ENCODE data around the gene AHRR. TPM values are rescaled to one million over a fixed set of nuclear protein-coding genes. Genes with fewer than 3 reads are reported as not detected.

Gene AHRR
- total and polyA plus RNA-seq, 2 experiments from 2014 or later: 0.27 to 1.8 TPM

GRCh38 chr5:462051-462481 lies 140.6 kb downstream of the AHRR start:
- Mint-ChIP-seq H3K9me3 (no peaks in the 10 kb centered on the region), H3K27ac (no peak overlapping the region), H3K27me3 (ENCODE audit: insufficient read depth, low read depth, poor library complexity) (no peaks in the 10 kb centered on the region), H3K4me3 (no peak overlapping the region), H3K36me3 (ENCODE audit: low read depth) (peaks cover 37% of the 10 kb centered on the region), H3K4me1 (no peaks in the 10 kb centered on the region)
- no peak overlapping the region for H3K27ac ChIP-seq (ENCODE audit: low read depth)
- no peaks in the 10 kb centered on the region for H4K20me1 ChIP-seq (replicated peaks; ENCODE audit: insufficient read depth)
- no peak overlapping the region for H3K4me2 ChIP-seq
- H3K9me2 ChIP-seq (ENCODE audit: insufficient read depth): no peaks in the 10 kb centered on the region
- no peak overlapping the region for H3K4me3 ChIP-seq
- H3K79me2 ChIP-seq (replicated peaks; ENCODE audit: insufficient read depth): no peaks in the 10 kb centered on the region
- no peak overlapping the region for H2AFZ ChIP-seq
- H3F3A ChIP-seq (replicated peaks; ENCODE audit: low read depth): no peaks in the 10 kb centered on the region
- no peaks in the 10 kb centered on the region for H3K27me3 ChIP-seq (ENCODE audit: insufficient read depth)
- DNase-seq (ENCODE audit: low spot score) (no peak), ATAC-seq (no peak)
- TF ChIP-seq NANOG (IDR thresholded peaks at IDR 0.05; ENCODE audit: borderline replicate concordance): no peak
- no peak for TF ChIP-seq CTCF (conservative IDR thresholded peaks at IDR 0.05; ENCODE audit: low read depth in 2 of 2)
- no peak for TF ChIP-seq EZH2phosphoT487 (IDR thresholded peaks at IDR 0.05; ENCODE audit: unreplicated experiment)
- no peak for TF ChIP-seq ZNF114 (CRISPR knock-in tag; IDR thresholded peaks at IDR 0.05)
- TF ChIP-seq STAT1 (IDR thresholded peaks at IDR 0.05; ENCODE audit: unreplicated experiment): no peak
- no peaks in the 10 kb centered on the region for H3K4me1 ChIP-seq (ENCODE audit: insufficient read depth)
- peaks cover 20% of the 10 kb centered on the region; the same call in 1 of the 2 replicates for H3K36me3 ChIP-seq (ENCODE audit: insufficient read depth)

- Mint-ChIP-seq H3K27ac (no peak overlapping the region), H3K36me3 (ENCODE audit: low read depth) (peaks cover 31% of the 10 kb centered on the region), H3K27me3 (ENCODE audit: insufficient read depth, low read depth, poor library complexity) (peaks cover under 1% of the 10 kb centered on the region), H3K4me3 (no peak overlapping the region), H3K9me3 (no peaks in the 10 kb centered on the region), H3K4me1 (no peaks in the 10 kb centered on the region)
- H3F3A ChIP-seq (replicated peaks; ENCODE audit: low read depth): no peaks in the 10 kb centered on the region
- H3K27me3 ChIP-seq (ENCODE audit: insufficient read depth): no peaks in the 10 kb centered on the region
- no peaks in the 10 kb centered on the region for H3K79me2 ChIP-seq (replicated peaks; ENCODE audit: insufficient read depth)
- H3K4me1 ChIP-seq (ENCODE audit: insufficient read depth): no peaks in the 10 kb centered on the region
- DNase-seq (ENCODE audit: low spot score) (no peak), ATAC-seq (no peak)
- H4K20me1 ChIP-seq (replicated peaks; ENCODE audit: insufficient read depth): no peaks in the 10 kb centered on the region
- H3K9me2 ChIP-seq (ENCODE audit: insufficient read depth): no peaks in the 10 kb centered on the region
- H3K36me3 ChIP-seq (ENCODE audit: insufficient read depth): peaks cover 20% of the 10 kb centered on the region; the same call in 1 of the 2 replicates
- no peak overlapping the region for H3K4me2 ChIP-seq
- H3K27ac ChIP-seq (ENCODE audit: low read depth): no peak overlapping the region
- no peak overlapping the region for H2AFZ ChIP-seq
- H3K4me3 ChIP-seq: no peak overlapping the region
- TF ChIP-seq CREB1 (CRISPR knock-in tag; IDR thresholded peaks at IDR 0.05; ENCODE audit: low read depth) (no peak), NANOG (IDR thresholded peaks at IDR 0.05; ENCODE audit: borderline replicate concordance) (no peak), JUNB (IDR thresholded peaks at IDR 0.05; ENCODE audit: unreplicated experiment) (no peak), ZNF462 (CRISPR knock-in tag; IDR thresholded peaks at IDR 0.05) (no peak), CTCF (conservative IDR thresholded peaks at IDR 0.05; ENCODE audit: low read depth in 2 of 2) (no peak), ETS1 (IDR thresholded peaks at IDR 0.05) (no peak), ZNF331 (CRISPR knock-in tag; IDR thresholded peaks at IDR 0.05; ENCODE audit: low read depth) (no peak), ZNF114 (CRISPR knock-in tag; IDR thresholded peaks at IDR 0.05) (no peak)
Observed at GRCh38 chr5:463301-463700, 141.8 kb downstream of the AHRR start.
